ENCODE data around the gene GK. TPM values are rescaled to one million over a fixed set of nuclear protein-coding genes. Genes with fewer than 3 reads are reported as not detected.
"Not testable (repeated sequence)": the region's sequence is repeated elsewhere in the genome, so short reads cannot be mapped to it uniquely, and the experiment has no call there.

The GK gene
- polyA plus RNA-seq, 4 donors: 97.8 to 129 (median 103) TPM

- DNase-seq (ENCODE audit: low read depth in 4 of 4, low spot score in 3 of 4): no peak
Measured at GRCh38 chrX:30693999-30694650, 40.9 kb downstream of the GK start.

- DNase-seq (ENCODE audit: low read depth in 4 of 4, low spot score in 3 of 4): no peak
Measured at GRCh38 chrX:30702736-30703135, 49.5 kb downstream of the GK start.

- DNase-seq (ENCODE audit: low read depth in 4 of 4, low spot score in 3 of 4): no peak
Measured at GRCh38 chrX:30706216-30706775, 53.1 kb downstream of the GK start.

GRCh38 chrX:30712214-30712613, 59.0 kb downstream of the GK start:
- no peak for DNase-seq (ENCODE audit: low read depth in 4 of 4, low spot score in 3 of 4)

- peak; percentile 3 to 16 (median 4) for DNase-seq (ENCODE audit: low read depth in 4 of 4, low spot score in 3 of 4)
Measured at GRCh38 chrX:30713061-30713525, 59.9 kb downstream of the GK start.

GRCh38 chrX:30714138-30714537, 60.9 kb downstream of the GK start:
- DNase-seq (ENCODE audit: low read depth in 4 of 4, low spot score in 3 of 4): no peak

- no peak for DNase-seq (ENCODE audit: low read depth in 4 of 4, low spot score in 3 of 4)
Measured at GRCh38 chrX:30715976-30716375, 62.8 kb downstream of the GK start.

GRCh38 chrX:30733852-30734660, 80.8 kb downstream of the GK start:
- DNase-seq (ENCODE audit: low read depth in 4 of 4, low spot score in 3 of 4): no peak

GRCh38 chrX:30734782-30735181, 81.6 kb downstream of the GK start:
- no peak for DNase-seq (ENCODE audit: low read depth in 4 of 4, low spot score in 3 of 4)

- DNase-seq (ENCODE audit: low read depth in 4 of 4, low spot score in 3 of 4): peak; percentile 3 to 33 (median 17)
Measured at GRCh38 chrX:30735839-30736238, 82.6 kb downstream of the GK start.

- no peak for DNase-seq (ENCODE audit: low read depth in 4 of 4, low spot score in 3 of 4)
Measured at GRCh38 chrX:30741545-30741944, 88.3 kb downstream of the GK start.

GRCh38 chrX:30748342-30748960, 95.2 kb downstream of the GK start:
- DNase-seq (ENCODE audit: low read depth in 4 of 4, low spot score in 3 of 4): no peak

- DNase-seq (ENCODE audit: low read depth in 4 of 4, low spot score in 3 of 4): no peak
Measured at GRCh38 chrX:30751497-30751896, 98.3 kb downstream of the GK start.

- DNase-seq (ENCODE audit: low read depth in 4 of 4, low spot score in 3 of 4): no peak
Measured at GRCh38 chrX:30762755-30763154, 109.5 kb downstream of the GK start.

GRCh38 chrX:30773764-30774163, 120.5 kb downstream of the GK start:
- DNase-seq (ENCODE audit: low read depth in 4 of 4, low spot score in 3 of 4): not testable (repeated sequence)

- no peak for DNase-seq (ENCODE audit: low read depth in 4 of 4, low spot score in 3 of 4)
Measured at GRCh38 chrX:30777575-30777974, 124.4 kb downstream of the GK start.

GRCh38 chrX:30779453-30780030, 126.3 kb downstream of the GK start:
- no peak for DNase-seq (ENCODE audit: low read depth in 4 of 4, low spot score in 3 of 4)

Data from right renal pelvis (tissue), 4 donors.